Keratinocyte (primary cell): ENCODE measurements around the gene CHAC2. TPM values are rescaled to one million over a fixed set of nuclear protein-coding genes. Genes with fewer than 3 reads are reported as not detected.

ENCODE experiments used
- DNase-seq: peaks from one replicate; pipeline ENCODE4 v3.0.0-alpha.2; 2011; ENCODE audit warnings: low read depth, missing footprints, low spot score
- FAIRE-seq: peaks from 2 replicates; lab custom pipeline; 2011; peaks lifted over from hg19 to GRCh38; lab: Jason Lieb, UNC
- H2AFZ ChIP-seq: 2 replicates; pipeline ENCODE4 v1.6.0; 2012; ENCODE audit warnings: low read length, control low read depth, inconsistent platforms; ENCODE audit not compliant: control insufficient read depth
- H3K27ac ChIP-seq: 2 replicates; pipeline ENCODE4 v1.5.1; 2011; ENCODE audit warnings: low read length; ENCODE audit not compliant: control insufficient read depth, insufficient read depth
- H3K27me3 ChIP-seq: 3 replicates; pipeline ENCODE4 v1.6.0; 2011; ENCODE audit warnings: low read length; ENCODE audit not compliant: control insufficient read depth, insufficient read depth; ENCODE audit errors: extremely low read depth
- H3K36me3 ChIP-seq, 2 experiments: 2 replicates in 1 of 2; 3 replicates in 1 of 2; pipeline ENCODE4 v1.5.1; 2011; ENCODE audit warnings: low read length in 2 of 2, mild to moderate bottlenecking in 1 of 2; ENCODE audit not compliant: control insufficient read depth in 2 of 2, insufficient read depth in 2 of 2; ENCODE audit errors: extremely low read depth in 1 of 2
- H3K4me1 ChIP-seq: 3 replicates; pipeline ENCODE4 v1.5.1; 2011; ENCODE audit warnings: low read length; ENCODE audit not compliant: control insufficient read depth, insufficient read depth; ENCODE audit errors: extremely low read depth
- H3K4me2 ChIP-seq: 3 replicates; pipeline ENCODE4 v1.6.0; 2011; ENCODE audit warnings: low read depth, low read length; ENCODE audit not compliant: control insufficient read depth, insufficient read depth; ENCODE audit errors: extremely low read depth
- H3K4me3 ChIP-seq, 3 experiments: fragments of 200-600 bp in 1 of 3; sonication (generic) in 1 of 3; 2 replicates in 2 of 3; 3 replicates in 1 of 3; pipeline ENCODE4 v1.5.1; 2011 to 2016; ENCODE audit warnings: low read length in 3 of 3, mild to moderate bottlenecking in 3 of 3, control low read depth in 2 of 3, inconsistent platforms in 1 of 3, low read depth in 1 of 3, mixed read lengths in 1 of 3, mixed run types in 1 of 3, moderate library complexity in 1 of 3; ENCODE audit not compliant: control insufficient read depth in 2 of 3, insufficient read depth in 2 of 3; ENCODE audit errors: extremely low read depth in 1 of 3
- H3K79me2 ChIP-seq: 2 replicates; pipeline ENCODE4 v1.6.0; 2012; ENCODE audit warnings: low read length; ENCODE audit not compliant: control insufficient read depth, insufficient read depth
- H3K9ac ChIP-seq: 3 replicates; pipeline ENCODE4 v1.6.0; 2011; ENCODE audit warnings: low read length; ENCODE audit not compliant: control insufficient read depth, insufficient read depth; ENCODE audit errors: extremely low read depth
- H3K9me1 ChIP-seq: 3 replicates; pipeline ENCODE4 v1.6.0; 2011; ENCODE audit warnings: low read length; ENCODE audit not compliant: control insufficient read depth, insufficient read depth; ENCODE audit errors: extremely low read depth
- H3K9me3 ChIP-seq: 2 replicates; pipeline ENCODE4 v1.5.1; 2012; ENCODE audit warnings: low read depth, low read length; ENCODE audit not compliant: control insufficient read depth
- H4K20me1 ChIP-seq: 3 replicates; pipeline ENCODE4 v1.6.0; 2011; ENCODE audit warnings: low read length; ENCODE audit not compliant: control insufficient read depth, insufficient read depth; ENCODE audit errors: extremely low read depth
- EZH2 ChIP-seq: IDR thresholded peaks from one replicate; pipeline ENCODE4 v1.6.1; 2012; ENCODE audit warnings: inconsistent platforms, mild to moderate bottlenecking, low read length, moderate library complexity
- dilution Hi-C: fragments of 300-500 bp; cut with MboI; formaldehyde crosslinking; loops from one replicate; pipeline ENCODE4 v1.7.0; 2020; ENCODE audit warnings: low sequenced_read_pairs; ENCODE audit not compliant: extremely low pct_ligation_motif_present
- polyA plus RNA-seq, 5 experiments: library from polyadenylated mRNA; depleted of rRNA in 3 of 5; stranded (reverse) in 3 of 5; stranded (forward) in 1 of 5; unstranded in 1 of 5; fragments of >200 nt; gene quantifications; 1 replicate in 1 of 5; 2 replicates in 3 of 5; 3 replicates in 1 of 5; pipeline versions ENCODE4 v1.2.1 to v1.2.3, GENCODE V29; 2011 to 2012; ENCODE audit warnings: missing spikeins in 2 of 5, low read depth in 1 of 5, low replicate concordance in 1 of 5
- TF ChIP-seq, protein P1 (sequence below), 3 experiments: IDR thresholded peaks in 1 of 3; conservative IDR thresholded peaks in 1 of 3; optimal IDR thresholded peaks in 1 of 3; 2 replicates in 2 of 3; 3 replicates in 1 of 3; pipeline versions ENCODE3 to v1.5.1; 2011; ENCODE audit warnings: low read length in 3 of 3, mild to moderate bottlenecking in 3 of 3, moderate library complexity in 2 of 3, control low read depth in 1 of 3, inconsistent platforms in 1 of 3; ENCODE audit not compliant: insufficient read depth in 2 of 3; ENCODE audit errors: extremely low read depth in 1 of 3

CHAC2 gene
- polyA plus RNA-seq, 1 donor (not counting 4 experiments of a cell fraction or from before 2014, with no cell fraction given), result 10.9 TPM

DNA sequence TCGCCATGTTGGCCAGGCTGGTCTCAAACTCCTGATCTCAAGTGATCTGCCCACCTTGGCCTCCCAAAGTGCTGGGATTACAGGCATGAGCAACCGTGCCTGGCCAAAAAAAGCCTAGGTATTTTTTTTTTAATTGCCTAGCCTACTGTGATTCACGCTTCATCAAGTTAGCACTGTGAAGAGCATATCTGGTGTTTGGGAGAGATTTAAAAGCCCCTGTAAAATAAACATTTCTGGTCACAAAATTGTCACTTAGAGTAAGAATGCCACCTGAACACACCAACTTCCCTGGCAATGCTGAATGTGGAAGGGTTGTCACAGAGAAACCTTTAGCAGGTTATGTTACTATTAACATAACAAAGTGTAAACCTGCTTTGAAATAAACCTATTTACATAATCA, 39.7 kb upstream of the CHAC2 start:
- H3K4me1 ChIP-seq, result no peaks in the 10 kb centered on the region
- no peak for DNase-seq
- no peak overlapping the region for H3K9ac ChIP-seq
- H3K4me2 ChIP-seq, result no peak overlapping the region
- no peaks in the 10 kb centered on the region for H3K27me3 ChIP-seq
- dilution Hi-C loops, result no loop called here
- no peaks in the 10 kb centered on the region for H3K9me1 ChIP-seq
- H3K79me2 ChIP-seq, result no peaks in the 10 kb centered on the region
- no peaks in the 10 kb centered on the region for H3K9me3 ChIP-seq
- H3K36me3 ChIP-seq, result no peaks in the 10 kb centered on the region
- FAIRE-seq, result no peak
- no peaks in the 10 kb centered on the region for H4K20me1 ChIP-seq
- H3K27ac ChIP-seq, result no peak overlapping the region
- no peak overlapping the region for H3K4me3 ChIP-seq
- H2AFZ ChIP-seq, result no peak overlapping the region
- TF ChIP-seq EZH2, result no peak
- TF ChIP-seq, protein P1, sequence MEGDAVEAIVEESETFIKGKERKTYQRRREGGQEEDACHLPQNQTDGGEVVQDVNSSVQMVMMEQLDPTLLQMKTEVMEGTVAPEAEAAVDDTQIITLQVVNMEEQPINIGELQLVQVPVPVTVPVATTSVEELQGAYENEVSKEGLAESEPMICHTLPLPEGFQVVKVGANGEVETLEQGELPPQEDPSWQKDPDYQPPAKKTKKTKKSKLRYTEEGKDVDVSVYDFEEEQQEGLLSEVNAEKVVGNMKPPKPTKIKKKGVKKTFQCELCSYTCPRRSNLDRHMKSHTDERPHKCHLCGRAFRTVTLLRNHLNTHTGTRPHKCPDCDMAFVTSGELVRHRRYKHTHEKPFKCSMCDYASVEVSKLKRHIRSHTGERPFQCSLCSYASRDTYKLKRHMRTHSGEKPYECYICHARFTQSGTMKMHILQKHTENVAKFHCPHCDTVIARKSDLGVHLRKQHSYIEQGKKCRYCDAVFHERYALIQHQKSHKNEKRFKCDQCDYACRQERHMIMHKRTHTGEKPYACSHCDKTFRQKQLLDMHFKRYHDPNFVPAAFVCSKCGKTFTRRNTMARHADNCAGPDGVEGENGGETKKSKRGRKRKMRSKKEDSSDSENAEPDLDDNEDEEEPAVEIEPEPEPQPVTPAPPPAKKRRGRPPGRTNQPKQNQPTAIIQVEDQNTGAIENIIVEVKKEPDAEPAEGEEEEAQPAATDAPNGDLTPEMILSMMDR (optimal IDR thresholded peaks at IDR 0.05 in 1 of 3, IDR thresholded peaks at IDR 0.05 in 1 of 3, conservative IDR thresholded peaks at IDR 0.05 in 1 of 3; ENCODE audit: extremely low read depth in 1 of 3, insufficient read depth in 2 of 3, low read length in 3 of 3), result no peak

DNA sequence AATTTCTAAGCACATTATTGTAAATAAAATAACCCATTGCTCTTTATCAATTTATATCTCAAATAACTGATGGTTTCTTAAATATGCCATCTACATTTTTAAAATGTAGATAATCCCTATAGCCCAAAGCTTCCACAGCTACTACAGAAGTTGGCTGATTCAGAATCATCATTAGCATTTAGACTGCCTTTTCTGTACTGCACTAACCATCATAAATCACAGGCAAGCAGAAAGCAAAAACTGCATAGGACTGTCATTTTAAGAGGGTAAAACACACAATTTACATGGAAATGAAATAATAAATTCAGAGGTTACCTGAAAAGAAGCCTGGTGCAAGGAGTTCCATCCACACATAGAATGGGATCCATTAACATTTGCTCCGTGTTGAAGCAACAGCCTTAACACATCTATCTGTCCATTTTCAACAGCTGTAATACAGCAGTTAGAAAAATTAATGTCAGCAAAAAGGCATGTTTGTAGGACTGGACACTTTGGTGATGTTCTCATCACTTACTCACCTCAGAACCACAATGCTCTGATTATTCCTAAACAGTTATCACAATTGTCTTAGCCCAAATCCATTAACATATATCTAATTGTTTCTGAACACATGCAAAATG, 38.4 kb upstream of the CHAC2 start:
- no peak for FAIRE-seq
- H3K9me1 ChIP-seq, result no peaks in the 10 kb centered on the region

More for the DNA sequence above, 38.4 kb upstream of the CHAC2 start:
- TF ChIP-seq, protein P1 (optimal IDR thresholded peaks at IDR 0.05 in 1 of 3, IDR thresholded peaks at IDR 0.05 in 1 of 3, conservative IDR thresholded peaks at IDR 0.05 in 1 of 3; ENCODE audit: extremely low read depth in 1 of 3, insufficient read depth in 2 of 3, low read length in 3 of 3), result no peak
- no peak for TF ChIP-seq EZH2
- Histone ChIP-seq H3K36me3 (no peaks in the 10 kb centered on the region), H3K4me2 (no peak overlapping the region), H3K4me1 (no peaks in the 10 kb centered on the region), H3K9me3 (no peaks in the 10 kb centered on the region), H3K27ac (no peak overlapping the region), H3K4me3 (no peak overlapping the region), H3K79me2 (no peaks in the 10 kb centered on the region), H3K27me3 (no peaks in the 10 kb centered on the region), H2AFZ (no peak overlapping the region), H4K20me1 (no peaks in the 10 kb centered on the region), H3K9ac (no peak overlapping the region)
- dilution Hi-C loops, result no loop called here
- no peak for DNase-seq
